Measurements from ENCODE around the gene TP53AIP1.

The TP53AIP1 gene

DNA sequence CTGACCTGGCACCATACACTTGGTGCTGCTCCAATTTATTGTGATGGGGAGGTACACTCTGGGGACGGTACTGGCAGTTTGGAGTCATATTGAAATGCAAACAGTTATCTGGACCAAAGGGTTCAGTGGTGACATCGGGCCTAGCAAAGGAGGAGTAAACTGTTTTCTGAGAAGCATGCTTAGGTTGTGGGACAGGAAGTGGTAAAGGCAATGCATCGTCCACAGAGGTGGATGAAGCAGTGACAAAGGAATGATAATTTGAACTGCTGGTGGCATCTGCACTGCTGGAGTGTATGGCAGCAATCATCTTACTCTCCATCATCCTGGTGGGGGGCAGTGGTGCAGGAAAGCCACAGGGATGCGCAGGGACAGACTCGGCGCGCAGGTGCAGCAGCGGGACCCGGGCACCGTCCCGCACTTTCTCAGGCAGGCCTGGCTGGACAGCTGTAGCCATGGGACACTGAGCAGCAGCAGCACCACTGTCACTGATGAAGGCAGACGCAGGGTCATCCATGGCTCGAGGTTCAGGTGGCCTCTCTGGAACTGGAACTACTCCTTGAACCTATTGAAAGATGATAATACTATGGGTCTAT is 28.0 kb upstream of the TP53AIP1 start:
- no peak overlapping the region for H3K27ac ChIP-seq
- DNase-seq = no peak
- H3K9me3 ChIP-seq (ENCODE audit: severe bottlenecking) = no peaks in the 10 kb centered on the region
- no peaks in the 10 kb centered on the region for H3K27me3 ChIP-seq (ENCODE audit: insufficient read depth, low read depth, severe bottlenecking)
- TF ChIP-seq, protein P1, sequence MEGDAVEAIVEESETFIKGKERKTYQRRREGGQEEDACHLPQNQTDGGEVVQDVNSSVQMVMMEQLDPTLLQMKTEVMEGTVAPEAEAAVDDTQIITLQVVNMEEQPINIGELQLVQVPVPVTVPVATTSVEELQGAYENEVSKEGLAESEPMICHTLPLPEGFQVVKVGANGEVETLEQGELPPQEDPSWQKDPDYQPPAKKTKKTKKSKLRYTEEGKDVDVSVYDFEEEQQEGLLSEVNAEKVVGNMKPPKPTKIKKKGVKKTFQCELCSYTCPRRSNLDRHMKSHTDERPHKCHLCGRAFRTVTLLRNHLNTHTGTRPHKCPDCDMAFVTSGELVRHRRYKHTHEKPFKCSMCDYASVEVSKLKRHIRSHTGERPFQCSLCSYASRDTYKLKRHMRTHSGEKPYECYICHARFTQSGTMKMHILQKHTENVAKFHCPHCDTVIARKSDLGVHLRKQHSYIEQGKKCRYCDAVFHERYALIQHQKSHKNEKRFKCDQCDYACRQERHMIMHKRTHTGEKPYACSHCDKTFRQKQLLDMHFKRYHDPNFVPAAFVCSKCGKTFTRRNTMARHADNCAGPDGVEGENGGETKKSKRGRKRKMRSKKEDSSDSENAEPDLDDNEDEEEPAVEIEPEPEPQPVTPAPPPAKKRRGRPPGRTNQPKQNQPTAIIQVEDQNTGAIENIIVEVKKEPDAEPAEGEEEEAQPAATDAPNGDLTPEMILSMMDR (IDR thresholded peaks at IDR 0.05; ENCODE audit: low read depth, low read length) = no peak
- H3K36me3 ChIP-seq = peaks cover 60% of the 10 kb centered on the region
- no peak overlapping the region for H3K4me3 ChIP-seq (ENCODE audit: low read depth, low read length)

DNA sequence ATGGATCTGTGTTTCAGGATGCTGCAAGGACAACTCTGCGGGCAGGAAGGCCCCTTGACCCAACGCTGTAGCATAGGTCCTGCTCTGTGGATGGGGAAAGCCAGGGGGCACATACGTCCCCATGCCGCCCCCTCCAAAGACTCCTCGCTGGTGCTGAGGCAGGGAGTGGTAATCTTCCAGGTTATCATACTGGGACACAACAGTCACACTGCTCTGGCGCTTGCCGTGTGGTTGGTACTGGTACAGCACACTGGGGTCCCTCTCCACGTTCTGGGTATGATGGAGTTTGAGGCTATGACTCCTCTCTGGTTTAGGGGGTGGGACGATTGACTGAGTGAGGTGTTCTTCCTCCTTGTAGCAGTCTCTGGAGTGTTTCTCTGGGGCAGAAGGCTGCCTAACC is 26.2 kb upstream of the TP53AIP1 start:
- Histone ChIP-seq H3K27me3 (ENCODE audit: insufficient read depth, low read depth, severe bottlenecking) (no peaks in the 10 kb centered on the region), H3K9me3 (ENCODE audit: severe bottlenecking) (no peaks in the 10 kb centered on the region)
- TF ChIP-seq, protein P1 (IDR thresholded peaks at IDR 0.05; ENCODE audit: low read depth, low read length) = no peak

DNA sequence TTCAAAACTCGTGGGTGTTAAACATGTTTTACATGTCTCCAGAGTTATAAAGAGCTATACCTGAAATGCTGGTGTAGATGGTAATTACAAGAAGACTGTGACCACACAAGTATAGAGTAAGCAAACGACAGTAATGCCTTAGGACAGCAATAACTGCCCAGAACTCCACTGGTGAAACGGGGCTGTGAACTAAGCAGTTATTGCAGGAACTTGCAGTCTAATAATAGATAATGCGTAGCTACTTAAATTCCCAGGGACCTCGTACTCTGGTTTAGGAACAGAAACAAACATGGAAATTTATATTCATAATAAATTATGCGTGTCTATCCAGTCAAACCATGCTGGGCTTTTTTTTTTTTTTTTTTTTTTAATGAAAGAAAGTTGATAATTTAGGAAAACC is 24.9 kb upstream of the TP53AIP1 start:
- TF ChIP-seq, protein P1 (IDR thresholded peaks at IDR 0.05; ENCODE audit: low read depth, low read length) = no peak
- Histone ChIP-seq H3K36me3 (peaks cover 36% of the 10 kb centered on the region), H3K4me3 (ENCODE audit: low read depth, low read length) (no peak overlapping the region), H3K9me3 (ENCODE audit: severe bottlenecking) (no peaks in the 10 kb centered on the region), H3K27me3 (ENCODE audit: insufficient read depth, low read depth, severe bottlenecking) (no peaks in the 10 kb centered on the region), H3K27ac (no peak overlapping the region)
- DNase-seq = no peak

More for the DNA sequence above, 26.2 kb upstream of the TP53AIP1 start:
- DNase-seq = no peak
- H3K4me3 ChIP-seq (ENCODE audit: low read depth, low read length) = no peak overlapping the region
- no peak overlapping the region for H3K27ac ChIP-seq
- peaks cover 49% of the 10 kb centered on the region for H3K36me3 ChIP-seq

DNA sequence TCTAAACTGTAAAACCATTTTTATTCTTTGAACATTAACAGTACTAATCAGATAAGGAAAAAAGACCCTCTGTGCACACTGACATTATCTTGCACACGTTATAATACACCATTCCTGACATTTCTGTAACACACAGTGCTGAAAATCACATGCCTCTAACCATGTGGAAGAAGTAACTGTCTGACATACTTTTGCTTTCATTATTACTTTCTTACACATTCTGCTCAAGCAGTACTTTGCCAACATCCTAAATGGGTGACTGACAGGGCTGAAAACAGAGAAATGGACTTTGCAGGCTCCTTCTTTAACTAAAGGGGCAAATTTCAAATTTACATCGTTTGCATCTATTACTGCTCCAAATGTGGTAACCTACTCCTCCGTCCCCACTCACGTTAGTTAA is 22.8 kb upstream of the TP53AIP1 start:
- Histone ChIP-seq H3K4me3 (ENCODE audit: low read depth, low read length) (no peak overlapping the region), H3K36me3 (peaks cover 17% of the 10 kb centered on the region), H3K9me3 (ENCODE audit: severe bottlenecking) (no peaks in the 10 kb centered on the region), H3K27me3 (ENCODE audit: insufficient read depth, low read depth, severe bottlenecking) (no peaks in the 10 kb centered on the region), H3K27ac (no peak overlapping the region)
- TF ChIP-seq, protein P1 (IDR thresholded peaks at IDR 0.05; ENCODE audit: low read depth, low read length) = no peak
- no peak for DNase-seq

DNA sequence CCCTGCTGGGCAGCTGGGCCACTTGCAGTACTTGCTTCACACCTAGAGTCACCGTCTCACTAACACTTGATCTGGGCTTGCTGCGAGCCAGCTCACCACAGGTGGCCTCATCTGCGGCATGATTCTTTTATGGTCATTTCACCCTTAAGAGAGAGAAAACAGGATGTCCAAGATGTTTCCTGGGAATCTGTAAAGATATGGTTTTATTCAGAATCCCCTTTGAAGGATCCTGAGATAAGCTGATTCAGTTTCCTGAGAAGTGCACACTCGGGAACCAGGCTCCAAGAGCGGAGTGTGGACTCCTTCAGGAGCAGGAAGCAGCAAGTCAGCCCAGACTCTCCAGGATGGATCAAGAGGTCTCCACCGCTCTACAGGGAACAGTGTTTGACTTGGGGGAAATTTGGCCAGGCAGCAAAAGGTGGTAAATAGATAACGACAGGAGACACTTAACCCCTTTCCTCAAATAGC is 21.8 kb upstream of the TP53AIP1 start:
- TF ChIP-seq, protein P1 (IDR thresholded peaks at IDR 0.05; ENCODE audit: low read depth, low read length) = no peak

More for the DNA sequence above, 21.8 kb upstream of the TP53AIP1 start:
- no peak for DNase-seq
- no peaks in the 10 kb centered on the region for H3K9me3 ChIP-seq (ENCODE audit: severe bottlenecking)
- H3K4me3 ChIP-seq (ENCODE audit: low read depth, low read length) = no peak overlapping the region
- peaks cover 8% of the 10 kb centered on the region for H3K36me3 ChIP-seq
- H3K27me3 ChIP-seq (ENCODE audit: insufficient read depth, low read depth, severe bottlenecking) = no peaks in the 10 kb centered on the region
- no peak overlapping the region for H3K27ac ChIP-seq
